GM12892 (cell line): ENCODE measurements around the gene GPR87.

Experiments
- POLR2A ChIP-seq: IDR thresholded peaks from 2 replicates; pipeline ENCODE4 v1.6.1; 2011; ENCODE audit warnings: low read depth, low read length, control low read depth
- POLR2AphosphoS5 ChIP-seq: IDR thresholded peaks from 2 replicates; pipeline ENCODE4 v1.6.1; 2011; ENCODE audit warnings: low read depth, low read length, control low read depth
- TAF1 ChIP-seq: IDR thresholded peaks from 2 replicates; pipeline ENCODE4 v1.6.1; 2011; ENCODE audit warnings: low read depth, mild to moderate bottlenecking, control low read depth, low read length, borderline replicate concordance

- no peak for TF ChIP-seq POLR2AphosphoS5
- no peak for TF ChIP-seq TAF1
- no peak for TF ChIP-seq POLR2A
Measured at GRCh38 chr3:151293127-151293526, 23.5 kb downstream of the GPR87 start.
